ENCODE data around the gene GATA6. TPM values are rescaled to one million over a fixed set of nuclear protein-coding genes. Genes with fewer than 3 reads are reported as not detected.

GATA6 gene
- total RNA-seq, 1 experiment from 2014 or later = 3.3 TPM

DNA sequence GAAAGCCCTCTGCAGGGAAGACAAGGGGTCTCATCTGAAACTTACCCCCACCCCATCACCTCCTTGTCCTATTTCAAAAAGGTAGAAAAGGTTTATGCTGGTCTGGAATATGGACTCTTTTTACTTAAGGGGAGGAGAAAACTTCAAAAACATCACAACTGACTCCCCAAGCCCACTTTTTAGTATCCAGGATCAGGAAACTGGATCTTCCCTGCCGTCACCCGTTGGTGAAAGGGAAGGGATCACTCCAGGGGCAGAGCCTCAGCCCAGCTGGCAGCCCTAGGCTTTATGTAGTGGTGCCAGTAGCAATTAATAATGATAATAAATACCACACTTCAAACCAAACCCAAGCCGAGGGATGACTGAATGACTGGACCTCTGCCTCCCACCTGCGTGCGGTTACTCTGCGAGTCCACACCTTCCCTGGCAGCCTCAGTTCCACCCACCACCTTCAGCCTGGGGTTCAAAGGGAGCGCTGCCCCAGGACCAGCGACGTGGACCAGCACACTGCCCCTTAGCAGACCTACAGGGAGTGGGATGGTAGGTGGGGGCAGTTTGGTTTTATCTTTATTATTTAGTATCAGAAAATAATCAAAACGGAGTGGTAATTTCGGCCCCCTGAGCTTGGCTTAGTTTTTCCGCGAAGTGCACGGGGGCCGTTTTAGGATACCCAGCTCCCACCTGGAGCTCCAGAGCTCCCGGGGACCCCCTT, 4.9 kb upstream of the GATA6 start:
- no peaks in the 10 kb centered on the region for H3K36me3 ChIP-seq (ENCODE audit: control insufficient read depth in 1 of 2, insufficient read depth in 2 of 2, low read length in 2 of 2)
- H4K20me1 ChIP-seq (ENCODE audit: insufficient read depth) = no peaks in the 10 kb centered on the region
- H3K79me2 ChIP-seq (ENCODE audit: insufficient read depth, low read length) = no peaks in the 10 kb centered on the region
- no peak overlapping the region for H3K4me2 ChIP-seq (ENCODE audit: low read length)
- BruUV-seq (replicated peaks) = no TSS peak
- TF ChIP-seq POLR2AphosphoS5 (IDR thresholded peaks at IDR 0.05; ENCODE audit: low read depth, low read length) (no peak), SRF (IDR thresholded peaks at IDR 0.05; ENCODE audit: low read depth) (no peak), FOSL1 (IDR thresholded peaks at IDR 0.05; ENCODE audit: low read depth) (no peak), ZNF274 (IDR thresholded peaks at IDR 0.05; ENCODE audit: low read depth, low read length) (no peak), SP1 (IDR thresholded peaks at IDR 0.05; ENCODE audit: low read depth) (no peak), REST (IDR thresholded peaks at IDR 0.05; ENCODE audit: low read depth) (no peak), EZH2 (IDR thresholded peaks at IDR 0.05) (no peak), YY1 (IDR thresholded peaks at IDR 0.05; ENCODE audit: extremely low read depth, insufficient replicate concordance, low read depth, low read length) (no peak), ELF1 (IDR thresholded peaks at IDR 0.05; ENCODE audit: borderline replicate concordance, low read depth) (no peak)
- TF ChIP-seq, protein P1, sequence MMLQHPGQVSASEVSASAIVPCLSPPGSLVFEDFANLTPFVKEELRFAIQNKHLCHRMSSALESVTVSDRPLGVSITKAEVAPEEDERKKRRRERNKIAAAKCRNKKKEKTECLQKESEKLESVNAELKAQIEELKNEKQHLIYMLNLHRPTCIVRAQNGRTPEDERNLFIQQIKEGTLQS (IDR thresholded peaks at IDR 0.05) = no peak
- CTCF ChIA-PET = no interaction called here
- H3K27ac ChIP-seq (ENCODE audit: low read depth, low read length) = no peak overlapping the region
- H3K9me3 ChIP-seq (ENCODE audit: control insufficient read depth in 1 of 2, insufficient read depth in 1 of 2, low read depth in 1 of 2, low read length in 2 of 2) = no peaks in the 10 kb centered on the region
- ATAC-seq (no peak), DNase-seq (ENCODE audit: low read depth, low spot score) (no peak)
- no peaks in the 10 kb centered on the region for H3K9me2 ChIP-seq (ENCODE audit: insufficient read depth)
- POLR2A ChIA-PET = no interaction called here
- peaks cover 5 to 14% of the 10 kb centered on the region in 2 experiments; a peak in 2 of 4 replicates for H3K4me1 ChIP-seq (ENCODE audit: control insufficient read depth in 1 of 2, insufficient read depth in 2 of 2, low read length in 2 of 2)
- H3K4me3 ChIP-seq (replicated peaks in 1 of 2; ENCODE audit: low read depth in 1 of 2, low read length in 2 of 2) = no peak overlapping the region
- H2AFZ ChIP-seq (ENCODE audit: low read depth, low read length, poor library complexity, severe bottlenecking) = no peak overlapping the region
- H3K27me3 ChIP-seq (ENCODE audit: insufficient read depth, low read length) = peaks cover 8% of the 10 kb centered on the region; the same call in 1 of the 2 replicates
- RAD21 ChIA-PET (ENCODE audit: low non-redundant PET in 1 of 2, low total read pairs in 2 of 2, uncharacterized antibody in 2 of 2, unreplicated experiment in 2 of 2) = no interaction called here
- no peak overlapping the region for H3K9ac ChIP-seq (ENCODE audit: low read length)
- intact Hi-C loops (cut with micrococcal nuclease) = loop anchor here (5.0 to 10.0 kb wide), 2 partner anchors 167 to 540 kb away; no protein-coding TSS in a partner anchor

Measured in HCT116 (cell line).